ENCODE measurements around the gene CFDP1.
A peak's percentile ranks its signal among the peaks of the same experiment; 100 is the strongest.

Gene CFDP1

GRCh38 chr16:75462806-75463205 is 29.5 kb upstream of the CFDP1 start:
- H3K4me3 ChIP-seq (ENCODE audit: low read depth, low read length) = peak overlapping the region; percentile 80
- no peak for TF ChIP-seq CTCF (IDR thresholded peaks at IDR 0.05; ENCODE audit: low read depth, low read length)

GRCh38 chr16:75461575-75461974 is 28.3 kb upstream of the CFDP1 start:
- H3K4me3 ChIP-seq (ENCODE audit: low read depth, low read length) = no peak overlapping the region
- no peak for TF ChIP-seq CTCF (IDR thresholded peaks at IDR 0.05; ENCODE audit: low read depth, low read length)

- no peak for TF ChIP-seq CTCF (IDR thresholded peaks at IDR 0.05; ENCODE audit: low read depth, low read length)
- no peak overlapping the region for H3K4me3 ChIP-seq (ENCODE audit: low read depth, low read length)
Measured at GRCh38 chr16:75460446-75460845, 27.1 kb upstream of the CFDP1 start.

- no peak for TF ChIP-seq CTCF (IDR thresholded peaks at IDR 0.05; ENCODE audit: low read depth, low read length)
- no peak overlapping the region for H3K4me3 ChIP-seq (ENCODE audit: low read depth, low read length)
Measured at GRCh38 chr16:75459691-75460090, 26.4 kb upstream of the CFDP1 start.

GRCh38 chr16:75458439-75458838 is 25.1 kb upstream of the CFDP1 start:
- no peak for TF ChIP-seq CTCF (IDR thresholded peaks at IDR 0.05; ENCODE audit: low read depth, low read length)
- H3K4me3 ChIP-seq (ENCODE audit: low read depth, low read length) = no peak overlapping the region

GRCh38 chr16:75458029-75458428 is 24.7 kb upstream of the CFDP1 start:
- H3K4me3 ChIP-seq (ENCODE audit: low read depth, low read length) = no peak overlapping the region
- no peak for TF ChIP-seq CTCF (IDR thresholded peaks at IDR 0.05; ENCODE audit: low read depth, low read length)

- no peak for TF ChIP-seq CTCF (IDR thresholded peaks at IDR 0.05; ENCODE audit: low read depth, low read length)
Measured at GRCh38 chr16:75457485-75458021, 24.2 kb upstream of the CFDP1 start.

More at GRCh38 chr16:75457485-75458021, 24.2 kb upstream of the CFDP1 start:
- no peak overlapping the region for H3K4me3 ChIP-seq (ENCODE audit: low read depth, low read length)

All from WI38 (cell line).